H9 (cell line): ENCODE measurements around the gene OR52N1. TPM values are rescaled to one million over a fixed set of nuclear protein-coding genes. Genes with fewer than 3 reads are reported as not detected.

ENCODE experiments used
- DNase-seq: peaks from one replicate; pipeline ENCODE4 v3.0.0-alpha.2; 2017
- H2AFZ ChIP-seq: one replicate; pipeline ENCODE4 v1.6.1; 2013; ENCODE audit warnings: mild to moderate bottlenecking, low read length, control low read depth, moderate library complexity
- H2AK5ac ChIP-seq: 2 replicates; pipeline ENCODE4 v1.6.1; 2013; ENCODE audit warnings: low read length, control low read depth, mixed read lengths; ENCODE audit not compliant: insufficient read length
- H2BK120ac ChIP-seq: one replicate; pipeline ENCODE4 v1.6.1; 2013; ENCODE audit warnings: low read depth, mild to moderate bottlenecking, low read length, control low read depth, inconsistent platforms; ENCODE audit not compliant: poor library complexity, severe bottlenecking
- H2BK12ac ChIP-seq: 2 replicates; pipeline ENCODE4 v1.6.1; 2013; ENCODE audit warnings: low read length, control low read depth, mixed read lengths, low read depth; ENCODE audit not compliant: insufficient read length
- H2BK15ac ChIP-seq: 2 replicates; pipeline ENCODE4 v1.6.1; 2013; ENCODE audit warnings: low read depth, low read length, control low read depth
- H2BK20ac ChIP-seq: one replicate; pipeline ENCODE4 v1.6.1; 2013; ENCODE audit warnings: low read depth, mild to moderate bottlenecking, low read length, control low read depth, inconsistent platforms; ENCODE audit not compliant: poor library complexity, severe bottlenecking
- H2BK5ac ChIP-seq: 2 replicates; pipeline ENCODE4 v1.6.1; 2013; ENCODE audit warnings: low read length, control low read depth, mixed read lengths; ENCODE audit not compliant: insufficient read length
- H3K14ac ChIP-seq: 2 replicates; pipeline ENCODE4 v1.6.1; 2013; ENCODE audit warnings: low read length, control low read depth; ENCODE audit not compliant: insufficient read depth
- H3K18ac ChIP-seq: 2 replicates; pipeline ENCODE4 v1.6.1; 2013; ENCODE audit warnings: low read depth, mild to moderate bottlenecking, mixed read lengths, low read length, control low read depth; ENCODE audit not compliant: insufficient read length
- H3K23ac ChIP-seq: 2 replicates; pipeline ENCODE4 v1.6.1; 2013; ENCODE audit warnings: low read length, control low read depth, mixed read lengths, low read depth; ENCODE audit not compliant: insufficient read length
- H3K23me2 ChIP-seq: 2 replicates; pipeline ENCODE4 v1.6.1; 2013; ENCODE audit warnings: low read depth, mild to moderate bottlenecking, mixed read lengths, low read length, control low read depth; ENCODE audit not compliant: insufficient read length, poor library complexity, severe bottlenecking
- H3K27ac ChIP-seq: 2 replicates; pipeline ENCODE4 v1.5.1; 2013; ENCODE audit warnings: low read length, control low read depth, mixed read lengths, low read depth; ENCODE audit not compliant: insufficient read length
- H3K27me3 ChIP-seq: 2 replicates; pipeline ENCODE4 v1.6.1; 2013; ENCODE audit warnings: low read length, control low read depth, inconsistent platforms; ENCODE audit not compliant: insufficient read depth
- H3K4ac ChIP-seq: 2 replicates; pipeline ENCODE4 v1.6.1; 2013; ENCODE audit warnings: low read depth, mild to moderate bottlenecking, control low read depth, inconsistent platforms, low read length, moderate library complexity
- H3K4me1 ChIP-seq: 2 replicates; pipeline ENCODE4 v1.6.1; 2013; ENCODE audit warnings: low read length, control low read depth, inconsistent platforms; ENCODE audit not compliant: insufficient read depth
- H3K4me2 ChIP-seq: 2 replicates; pipeline ENCODE4 v1.6.1; 2013; ENCODE audit warnings: low read length, control low read depth, mixed read lengths; ENCODE audit not compliant: insufficient read length, insufficient read depth
- H3K56ac ChIP-seq: 2 replicates; pipeline ENCODE4 v1.6.1; 2013; ENCODE audit warnings: low read depth, mild to moderate bottlenecking, mixed read lengths, low read length, control low read depth; ENCODE audit not compliant: insufficient read length
- H3K79me1 ChIP-seq: 2 replicates; pipeline ENCODE4 v1.6.1; 2013; ENCODE audit warnings: low read depth, mild to moderate bottlenecking, moderate library complexity, low read length, control low read depth, inconsistent platforms; ENCODE audit not compliant: insufficient read depth, poor library complexity, severe bottlenecking
- H3K79me2 ChIP-seq: 2 replicates; pipeline ENCODE4 v1.6.1; 2013; ENCODE audit warnings: low read length, control low read depth, inconsistent platforms; ENCODE audit not compliant: insufficient read depth
- H3K9ac ChIP-seq: 2 replicates; pipeline ENCODE4 v1.6.1; 2013; ENCODE audit warnings: low read length, control low read depth, mixed read lengths; ENCODE audit not compliant: insufficient read length; ENCODE audit errors: extremely low read depth
- H3K9me3 ChIP-seq: one replicate; pipeline ENCODE4 v1.6.1; 2013; ENCODE audit warnings: low read depth, low read length, inconsistent platforms; ENCODE audit not compliant: control insufficient read depth
- H3T11ph ChIP-seq: one replicate; pipeline ENCODE4 v1.6.1; 2013; ENCODE audit warnings: mild to moderate bottlenecking, low read length, control low read depth, inconsistent platforms
- H4K20me1 ChIP-seq: one replicate; pipeline ENCODE4 v1.6.1; 2013; ENCODE audit not compliant: control insufficient read depth, insufficient read length, insufficient read depth
- H4K5ac ChIP-seq: 2 replicates; pipeline ENCODE4 v1.6.1; 2013; ENCODE audit warnings: low read depth, mild to moderate bottlenecking, mixed read lengths, low read length, control low read depth; ENCODE audit not compliant: insufficient read length
- H4K8ac ChIP-seq: replicated peaks from 2 replicates; pipeline ENCODE4 v1.6.1; 2013; ENCODE audit warnings: low read length, control low read depth, mixed read lengths, low read depth; ENCODE audit not compliant: insufficient read length
- H4K91ac ChIP-seq: 2 replicates; pipeline ENCODE4 v1.6.1; 2013; ENCODE audit warnings: low read depth, mild to moderate bottlenecking, moderate library complexity, mixed read lengths, low read length, control low read depth; ENCODE audit not compliant: insufficient read length
- H3K27ac Mint-ChIP-seq, 3 experiments: 2 replicates in 2 of 3; 3 replicates in 1 of 3; pipeline ENCODE4 v1.8.0; 2020 to 2021; ENCODE audit warnings: mixed read lengths in 3 of 3, mild to moderate bottlenecking in 1 of 3, moderate library complexity in 1 of 3
- H3K27me3 Mint-ChIP-seq: 2 replicates; pipeline ENCODE4 v1.8.0; 2021; ENCODE audit warnings: low read depth, mild to moderate bottlenecking, moderate library complexity, mixed read lengths
- H3K36me3 Mint-ChIP-seq, 3 experiments: 2 replicates in 2 of 3; 3 replicates in 1 of 3; pipeline ENCODE4 v1.8.0; 2020 to 2021; ENCODE audit warnings: low read depth in 3 of 3, mixed read lengths in 3 of 3; ENCODE audit not compliant: insufficient read depth in 1 of 3
- H3K4me1 Mint-ChIP-seq, 2 experiments: 2 replicates each; pipeline ENCODE4 v1.8.0; 2020; ENCODE audit warnings: mixed read lengths in 2 of 2
- H3K4me3 Mint-ChIP-seq, 2 experiments: 2 replicates in 1 of 2; 3 replicates in 1 of 2; pipeline ENCODE4 v1.8.0; 2020 to 2021; ENCODE audit warnings: mild to moderate bottlenecking in 2 of 2, mixed read lengths in 2 of 2, moderate library complexity in 1 of 2
- H3K9me3 Mint-ChIP-seq, 2 experiments: 2 replicates in 1 of 2; 3 replicates in 1 of 2; pipeline ENCODE4 v1.8.0; 2020; ENCODE audit warnings: mild to moderate bottlenecking in 2 of 2, mixed read lengths in 2 of 2, moderate library complexity in 1 of 2
- CTCF ChIP-seq: fragments of 200-600 bp; sonication (generic); conservative IDR thresholded peaks from 3 replicates; pipeline ENCODE4 v1.8.0; 2021; ENCODE audit warnings: antibody characterized with exemption, mild to moderate bottlenecking
- WGBS: extraction: QIAGEN DNeasy Blood & Tissue Kit; methylation state at CpG from one replicate; pipeline ENCODE4 v1.1.7; 2013; ENCODE audit warnings: missing lambda C conversion rate, low lambda C conversion rate, mixed read lengths; ENCODE audit not compliant: insufficient read length; ENCODE audit errors: extremely low coverage; 5-methylcytosine and 5-hydroxymethylcytosine counted together
- total RNA-seq: library from RNA; stranded (reverse); gene quantifications from 2 replicates; pipeline ENCODE4 v1.2.1, GENCODE V29; 2021

Gene OR52N1
- total RNA-seq, 1 experiment from 2014 or later, result not detected

- Histone ChIP-seq H3K14ac (no peak overlapping the region), H4K20me1 (no peaks in the 10 kb centered on the region), H3K56ac (no peak overlapping the region), H3K4me2 (no peak overlapping the region), H3K18ac (no peak overlapping the region), H3K79me2 (no peaks in the 10 kb centered on the region), H2BK20ac (no peak overlapping the region), H3K79me1 (no peaks in the 10 kb centered on the region), H3K4ac (no peak overlapping the region), H3K9me3 (no peaks in the 10 kb centered on the region), H4K5ac (no peak overlapping the region), H3K4me1 (no peaks in the 10 kb centered on the region), H2BK120ac (no peak overlapping the region), H3K9ac (no peak overlapping the region), H3K27me3 (no peaks in the 10 kb centered on the region), H2BK15ac (no peak overlapping the region), H3K27ac (no peak overlapping the region), H4K8ac (no peak overlapping the region), H2BK12ac (no peak overlapping the region), H3K23ac (no peak overlapping the region), H3T11ph (no peak overlapping the region), H2AK5ac (no peak overlapping the region), H4K91ac (no peak overlapping the region), H3K23me2 (no peaks in the 10 kb centered on the region), H2BK5ac (no peak overlapping the region), H2AFZ (no peak overlapping the region)
- no peak for DNase-seq
- no peak for TF ChIP-seq CTCF
- H3K4me3 Mint-ChIP-seq, result no peak overlapping the region
- no peaks in the 10 kb centered on the region for H3K36me3 Mint-ChIP-seq
- no peaks in the 10 kb centered on the region for H3K4me1 Mint-ChIP-seq
- no peak overlapping the region for H3K27ac Mint-ChIP-seq
- no peaks in the 10 kb centered on the region for H3K27me3 Mint-ChIP-seq
- no peaks in the 10 kb centered on the region; a peak in 1 of 5 replicates for H3K9me3 Mint-ChIP-seq
- WGBS, result no CpG with 5 or more reads among the region's 3 CpGs
These were observed 41.2 kb downstream of the OR52N1 start for GRCh38 chr11:5749836-5750235.
